A673 (cell line): ENCODE results near the gene SPTLC2. TPM values are rescaled to one million over a fixed set of nuclear protein-coding genes. Genes with fewer than 3 reads are reported as not detected.

Source experiments
- BruUV-seq: library from RNA; stranded (reverse); fragments of 400-500 nt; replicated peaks from 2 replicates; lab custom pipeline; 2021; lab: Mats Ljungman, UMichigan
- CTCF ChIA-PET: fragments of 300-600 bp; sonication (Branson Sonifier 250); formaldehyde crosslinking; loops from one replicate; lab custom pipeline; 2022; ENCODE audit warnings: antibody characterized with exemption; lab: Charles Lee
- POLR2A ChIA-PET: fragments of 300-600 bp; sonication (Branson Sonifier 250); formaldehyde crosslinking; loops from one replicate; lab custom pipeline; 2022; ENCODE audit warnings: antibody characterized with exemption; ENCODE audit not compliant: low non-redundant PET; lab: Charles Lee
- DNase-seq: peaks from one replicate; pipeline ENCODE4 v3.0.0-alpha.2; 2015; ENCODE audit warnings: low spot score
- H3K27ac ChIP-seq: fragments of 200-600 bp; sonication (generic); 2 replicates; pipeline ENCODE4 v1.5.1; 2016; ENCODE audit warnings: mixed run types, low read depth, mild to moderate bottlenecking, mixed read lengths, antibody characterized with exemption, low read length; ENCODE audit not compliant: poor library complexity, severe bottlenecking
- H3K27me3 ChIP-seq: fragments of 200-600 bp; sonication (generic); replicated peaks from 2 replicates; pipeline ENCODE4 v1.6.1; 2017; ENCODE audit warnings: mixed run types, low read depth, mild to moderate bottlenecking, mixed read lengths, antibody characterized with exemption, low read length; ENCODE audit not compliant: insufficient read depth, poor library complexity
- H3K36me3 ChIP-seq: fragments of 200-600 bp; sonication (generic); 2 replicates; pipeline ENCODE4 v1.6.1; 2016; ENCODE audit warnings: mixed run types, mild to moderate bottlenecking, mixed read lengths, antibody characterized with exemption, low read length; ENCODE audit not compliant: insufficient read depth, poor library complexity, severe bottlenecking
- H3K4me1 ChIP-seq: fragments of 200-600 bp; sonication (generic); 2 replicates; pipeline ENCODE4 v1.6.1; 2017; ENCODE audit warnings: mixed run types, mild to moderate bottlenecking, mixed read lengths, antibody characterized with exemption, low read length; ENCODE audit not compliant: insufficient read depth, poor library complexity, severe bottlenecking
- H3K4me3 ChIP-seq: fragments of 200-600 bp; sonication (generic); 2 replicates; pipeline ENCODE4 v1.5.1; 2016; ENCODE audit warnings: low read depth, mixed run types, mild to moderate bottlenecking, mixed read lengths, low read length; ENCODE audit not compliant: poor library complexity, severe bottlenecking
- H3K9me3 ChIP-seq: fragments of 200-600 bp; sonication (generic); 2 replicates; pipeline ENCODE4 v1.6.1; 2016; ENCODE audit warnings: mixed run types, low read depth, mild to moderate bottlenecking, mixed read lengths, antibody characterized with exemption, low read length; ENCODE audit not compliant: poor library complexity, severe bottlenecking
- CTCF ChIP-seq: fragments of 300-800, 200-600 bp; sonication (generic); conservative IDR thresholded peaks from 2 replicates; pipeline ENCODE4 v1.5.1; 2017; ENCODE audit warnings: low read depth, mild to moderate bottlenecking, antibody characterized with exemption, low read length, moderate library complexity, mixed read lengths
- EZH2 ChIP-seq: fragments of 200-600 bp; sonication (generic); IDR thresholded peaks from 2 replicates; pipeline ENCODE4 v1.6.1; 2017; ENCODE audit warnings: borderline replicate concordance, low read depth, mild to moderate bottlenecking, mixed read lengths, antibody characterized with exemption, low read length; ENCODE audit not compliant: poor library complexity, severe bottlenecking
- intact Hi-C: fragments of 100-400 bp; cut with micrococcal nuclease; formaldehyde crosslinking; loops from one replicate; pipeline ENCODE4 v1.10.0; 2022; ENCODE audit not compliant: unreplicated experiment
- total RNA-seq: library from RNA; stranded (reverse); gene quantifications from 2 replicates; pipeline ENCODE4 v1.2.3, GENCODE V29; 2021

The SPTLC2 gene
- total RNA-seq, 1 experiment from 2014 or later = 17.3 TPM

DNA sequence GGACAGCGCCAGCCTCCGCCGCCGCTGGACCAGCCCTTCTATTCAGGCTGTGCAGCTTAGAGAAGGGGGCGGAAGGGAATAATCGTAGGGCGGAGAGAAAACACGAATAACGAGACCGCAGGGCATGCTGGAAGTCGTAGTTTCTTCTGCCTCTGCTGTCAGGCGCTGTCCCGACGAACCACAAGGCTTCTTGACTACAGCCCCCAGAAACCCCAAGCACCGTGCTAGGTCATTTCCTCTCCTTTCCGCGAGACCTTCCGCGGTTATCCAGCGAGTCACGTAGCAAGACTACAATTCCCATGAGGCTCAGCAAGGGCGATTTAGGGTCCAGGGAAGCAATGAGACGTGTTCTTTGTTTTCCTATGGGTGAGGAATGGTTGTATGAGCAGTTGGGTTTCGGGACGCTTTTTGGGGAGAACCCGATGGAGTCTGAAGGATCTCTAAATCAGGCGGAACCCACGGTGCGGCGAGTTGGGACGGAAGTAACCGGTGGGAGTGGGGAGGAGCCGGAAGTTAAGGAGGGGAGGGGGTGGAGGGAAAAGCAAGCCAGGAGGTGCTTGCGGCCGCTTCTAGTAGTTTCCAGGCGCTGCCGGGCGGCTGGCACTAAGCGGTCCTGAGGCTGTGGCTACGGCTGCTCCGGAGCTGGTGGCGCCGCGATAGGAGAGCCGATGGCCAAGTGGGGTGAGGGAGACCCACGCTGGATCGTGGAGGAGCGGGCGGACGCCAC lies 158.8 kb downstream of the SPTLC2 start, which contains the start of the genes AHSA1 and VIPAS39:
Gene AHSA1, plus strand, starts transcription at position 572 of the 727 bp plus-strand sequence. Its CDS starts 97 bp downstream, at position 669.
Gene VIPAS39, minus strand, starts transcription at position 80 of the 727 bp plus-strand sequence. CDS start 3,499 bp downstream, outside the sequence.
- POLR2A ChIA-PET = no interaction called here
- intact Hi-C loops = loop anchor here (2.0 kb wide), 4 partner anchors 93 to 305 kb away; partner anchors contain the start of genes ALKBH1, GSTZ1, POMT2 and SLIRP
- peak within 1 kb of the TSS; percentile 88 for H3K4me3 ChIP-seq
- H3K4me1 ChIP-seq = peaks cover 14% of the 10 kb centered on the region
- TF ChIP-seq EZH2 (no peak), CTCF (no peak)
- H3K36me3 ChIP-seq = peaks cover 37% of the 10 kb centered on the region
- peak; percentile 99 for DNase-seq
- no peaks in the 10 kb centered on the region for H3K27me3 ChIP-seq
- H3K27ac ChIP-seq = peak within 1 kb of the TSS; percentile 95
- no TSS peak for BruUV-seq
- CTCF ChIA-PET = no interaction called here
- no peaks in the 10 kb centered on the region for H3K9me3 ChIP-seq

- Histone ChIP-seq H3K27me3 (no peaks in the 10 kb centered on the region), H3K36me3 (peaks cover 32% of the 10 kb centered on the region), H3K27ac (peak overlapping the region; percentile 95), H3K9me3 (no peaks in the 10 kb centered on the region), H3K4me1 (peaks cover 14% of the 10 kb centered on the region), H3K4me3 (peak overlapping the region; percentile 88)
- ChIA-PET CTCF (no interaction called here), POLR2A (no interaction called here)
- TF ChIP-seq CTCF (no peak), EZH2 (no peak)
- no TSS peak for BruUV-seq
- no peak for DNase-seq
- intact Hi-C loops = loop anchor here (2.0 kb wide), 1 partner anchor 136 kb away; the partner anchor contains the start of genes GSTZ1 and POMT2
These were observed 159.3 kb downstream of the SPTLC2 start for GRCh38 chr14:77457115-77457521.

Other genes starting within 250 kb of the SPTLC2 start
- gene TMED8, start 239.5 kb downstream of the SPTLC2 start, total RNA-seq = 21.0 and 22.8 TPM in 2 replicates
- gene SAMD15, start 239.3 kb downstream of the SPTLC2 start, total RNA-seq = 2.4 and 2.9 TPM in 2 replicates
- gene NOXRED1, start 193.1 kb downstream of the SPTLC2 start, total RNA-seq = 0.58 and 1.0 TPM in 2 replicates
- 16.7 and 19.8 TPM in 2 replicates for gene VIPAS39, start 159.0 kb downstream of the SPTLC2 start, total RNA-seq
- 276 and 375 TPM in 2 replicates for gene AHSA1, start 158.5 kb downstream of the SPTLC2 start, total RNA-seq
- gene ISM2, start 117.8 kb downstream of the SPTLC2 start, total RNA-seq = 4.3 and 5.1 TPM in 2 replicates
- gene ALKBH1, start 91.4 kb upstream of the SPTLC2 start, total RNA-seq = 19.4 and 22.3 TPM in 2 replicates
- gene SLIRP, start 91.5 kb upstream of the SPTLC2 start, total RNA-seq = 275 and 318 TPM in 2 replicates
- 143 and 154 TPM in 2 replicates for gene SNW1, start 144.5 kb upstream of the SPTLC2 start, total RNA-seq
- 8.3 and 10.3 TPM in 2 replicates for gene ADCK1, start 183.5 kb upstream of the SPTLC2 start, total RNA-seq